Endothelial cell of umbilical vein (primary cell): Measurements from ENCODE around the gene BABAM2. TPM values are rescaled to one million over a fixed set of nuclear protein-coding genes. Genes with fewer than 3 reads are reported as not detected.

ENCODE experiments used
- BruUV-seq: library from RNA; stranded (reverse); fragments of 400-500 nt; replicated peaks from 2 replicates; lab custom pipeline; 2021; lab: Mats Ljungman, UMichigan
- CTCF ChIA-PET: fragments of 300-600, 350-600 bp; sonication (Branson Sonifier 250); formaldehyde crosslinking; loops from one replicate; lab custom pipeline; 2021; ENCODE audit warnings: antibody characterized with exemption, inconsistent platforms; lab: Charles Lee
- POLR2A ChIA-PET: fragments of 300-600, 350-600 bp; sonication (Branson Sonifier 250); formaldehyde crosslinking; loops from one replicate; lab custom pipeline; 2021; ENCODE audit warnings: antibody characterized with exemption, inconsistent platforms; lab: Charles Lee
- DNase-seq: peaks from one replicate; pipeline ENCODE4 v3.0.0-alpha.2; 2011; ENCODE audit warnings: low read depth, low spot score
- FAIRE-seq: peaks from 2 replicates; lab custom pipeline; 2011; peaks lifted over from hg19 to GRCh38; lab: Jason Lieb, UNC
- H2AFZ ChIP-seq: 2 replicates; pipeline ENCODE4 v1.6.0; 2012; ENCODE audit warnings: low read depth, low read length, control low read depth, inconsistent platforms
- H3K27ac ChIP-seq: 2 replicates; pipeline ENCODE4 v1.5.1; 2011; ENCODE audit warnings: low read depth, mild to moderate bottlenecking, control low read depth, low read length, moderate library complexity; ENCODE audit not compliant: insufficient read depth
- H3K27me3 ChIP-seq, 2 experiments: 2 replicates each; pipeline versions ENCODE4 v1.6.0 to v1.6.1; 2011; ENCODE audit warnings: low read length in 2 of 2, mixed read lengths in 1 of 2; ENCODE audit not compliant: control insufficient read depth in 2 of 2, insufficient read depth in 2 of 2
- H3K36me3 ChIP-seq, 2 experiments: 2 replicates in 1 of 2; 3 replicates in 1 of 2; pipeline ENCODE4 v1.5.1; 2011; ENCODE audit warnings: low read length in 2 of 2, mild to moderate bottlenecking in 1 of 2, moderate library complexity in 1 of 2; ENCODE audit not compliant: control insufficient read depth in 2 of 2, insufficient read depth in 2 of 2; ENCODE audit errors: extremely low read depth in 1 of 2
- H3K4me1 ChIP-seq: 3 replicates; pipeline ENCODE4 v1.5.1; 2011; ENCODE audit warnings: mild to moderate bottlenecking, low read length; ENCODE audit not compliant: control insufficient read depth, insufficient read depth; ENCODE audit errors: extremely low read depth
- H3K4me2 ChIP-seq: 2 replicates; pipeline ENCODE4 v1.6.1; 2011; ENCODE audit warnings: low read length, control low read depth, mixed read lengths; ENCODE audit not compliant: insufficient read depth
- H3K4me3 ChIP-seq, 3 experiments: fragments of 200-600 bp in 1 of 3; sonication (generic), shearing (Covaris generic) in 1 of 3; replicated peaks in 1 of 3; 2 replicates each; pipeline ENCODE4 v1.5.1; 2011 to 2016; ENCODE audit warnings: control low read depth in 3 of 3, low read length in 3 of 3, mild to moderate bottlenecking in 2 of 3, inconsistent platforms in 1 of 3, low read depth in 1 of 3, moderate library complexity in 1 of 3; ENCODE audit not compliant: insufficient read depth in 1 of 3
- H3K79me2 ChIP-seq: 2 replicates; pipeline ENCODE4 v1.6.0; 2012; ENCODE audit warnings: low read length, inconsistent platforms; ENCODE audit not compliant: control insufficient read depth, insufficient read depth
- H3K9ac ChIP-seq: replicated peaks from 2 replicates; pipeline ENCODE3; 2011; ENCODE audit warnings: low read length, control low read depth; ENCODE audit not compliant: insufficient read depth; ENCODE audit errors: extremely low read depth
- H3K9me1 ChIP-seq: replicated peaks from 3 replicates; pipeline ENCODE4 v1.6.0; 2011; ENCODE audit warnings: mild to moderate bottlenecking, low read length; ENCODE audit not compliant: control insufficient read depth, insufficient read depth; ENCODE audit errors: extremely low read depth
- H3K9me3 ChIP-seq: replicated peaks from 2 replicates; pipeline ENCODE4 v1.5.1; 2012; ENCODE audit warnings: low read length, inconsistent platforms; ENCODE audit not compliant: control insufficient read depth, insufficient read depth
- H4K20me1 ChIP-seq: replicated peaks from 2 replicates; pipeline ENCODE3; 2011; ENCODE audit warnings: mild to moderate bottlenecking, low read length; ENCODE audit not compliant: control insufficient read depth, insufficient read depth; ENCODE audit errors: extremely low read depth
- EZH2 ChIP-seq: IDR thresholded peaks from 2 replicates; pipeline ENCODE4 v1.6.1; 2012; ENCODE audit warnings: borderline replicate concordance, low read depth, mild to moderate bottlenecking, moderate library complexity, low read length, inconsistent platforms; ENCODE audit not compliant: severe bottlenecking
- JUN ChIP-seq: IDR thresholded peaks from 2 replicates; pipeline ENCODE4 v1.6.1; 2011; ENCODE audit warnings: borderline replicate concordance, low read depth; ENCODE audit not compliant: insufficient read length, insufficient read depth
- MYC ChIP-seq: IDR thresholded peaks from one replicate; pipeline ENCODE4 v1.6.1; 2011; ENCODE audit warnings: mild to moderate bottlenecking, low read depth, low read length
- POLR2AphosphoS5 ChIP-seq: IDR thresholded peaks from 2 replicates; pipeline ENCODE4 v1.6.1; 2012; ENCODE audit warnings: low read depth, mild to moderate bottlenecking, control low read depth, low read length, moderate library complexity; ENCODE audit not compliant: insufficient read depth
- dilution Hi-C: fragments of 300-500 bp; cut with MboI; formaldehyde crosslinking; loops from one replicate; pipeline ENCODE4 v1.15.0; 2019; ENCODE audit warnings: low sequenced_read_pairs; ENCODE audit not compliant: extremely low pct_ligation_motif_present
- intact Hi-C: fragments of 100-400 bp; cut with micrococcal nuclease; formaldehyde crosslinking; loops from one replicate; pipeline ENCODE4 v1.10.0; 2022
- polyA plus RNA-seq, 4 experiments: library from polyadenylated mRNA; depleted of rRNA in 3 of 4; stranded (reverse) in 3 of 4; unstranded in 1 of 4; fragments of >200 nt; gene quantifications; 2 replicates each; pipeline versions ENCODE4 v1.2.1 to v1.2.3, GENCODE V29; 2011 to 2012; ENCODE audit warnings: missing spikeins in 1 of 4
- total RNA-seq: library from RNA; stranded (reverse); gene quantifications from 2 replicates; pipeline ENCODE4 v1.2.3, GENCODE V29; 2021
- TF ChIP-seq, protein P1 (sequence below): IDR thresholded peaks from 2 replicates; pipeline ENCODE4 v1.6.1; 2011; ENCODE audit not compliant: insufficient read depth, insufficient read length
- TF ChIP-seq, protein P2 (sequence below), 2 donors: IDR thresholded peaks; 1 replicate in 1 of 2; 2 replicates in 1 of 2; pipeline ENCODE4 v1.5.1; 2011; ENCODE audit warnings: low read length in 2 of 2, mild to moderate bottlenecking in 2 of 2, moderate library complexity in 2 of 2, control low read depth in 1 of 2, inconsistent platforms in 1 of 2, low read depth in 1 of 2; ENCODE audit not compliant: insufficient read depth in 1 of 2; ENCODE audit errors: extremely low read depth in 1 of 2

Gene BABAM2
- total and polyA plus RNA-seq, 2 donors (not counting 3 experiments of a cell fraction or from before 2014, with no cell fraction given): 19.9 to 27.6 TPM

- ChIA-PET POLR2A (no interaction called here), CTCF (interaction anchor here (0.5 kb wide), 1 partner anchor 332 kb away, joined by 3 read pairs; no protein-coding TSS in a partner anchor)
- BruUV-seq: no TSS peak
- no peaks in the 10 kb centered on the region for H3K79me2 ChIP-seq
- dilution Hi-C loops: no loop called here
- H3K4me1 ChIP-seq: peaks cover 18% of the 10 kb centered on the region
- no peaks in the 10 kb centered on the region for H3K27me3 ChIP-seq
- DNase-seq: no peak
- FAIRE-seq: no peak
- intact Hi-C loops: no loop called here
- no peaks in the 10 kb centered on the region for H3K36me3 ChIP-seq
- no peak overlapping the region for H2AFZ ChIP-seq
- no peak overlapping the region for H3K9ac ChIP-seq
- no peak overlapping the region for H3K4me2 ChIP-seq
- H3K27ac ChIP-seq: no peak overlapping the region
- H3K4me3 ChIP-seq: no peak overlapping the region
- H4K20me1 ChIP-seq: no peaks in the 10 kb centered on the region
- no peaks in the 10 kb centered on the region for H3K9me1 ChIP-seq
- no peak for TF ChIP-seq JUN
- TF ChIP-seq, protein P1, sequence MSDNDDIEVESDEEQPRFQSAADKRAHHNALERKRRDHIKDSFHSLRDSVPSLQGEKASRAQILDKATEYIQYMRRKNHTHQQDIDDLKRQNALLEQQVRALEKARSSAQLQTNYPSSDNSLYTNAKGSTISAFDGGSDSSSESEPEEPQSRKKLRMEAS: no peak
- no peak for TF ChIP-seq MYC
- no peak for TF ChIP-seq POLR2AphosphoS5
- TF ChIP-seq, protein P2, sequence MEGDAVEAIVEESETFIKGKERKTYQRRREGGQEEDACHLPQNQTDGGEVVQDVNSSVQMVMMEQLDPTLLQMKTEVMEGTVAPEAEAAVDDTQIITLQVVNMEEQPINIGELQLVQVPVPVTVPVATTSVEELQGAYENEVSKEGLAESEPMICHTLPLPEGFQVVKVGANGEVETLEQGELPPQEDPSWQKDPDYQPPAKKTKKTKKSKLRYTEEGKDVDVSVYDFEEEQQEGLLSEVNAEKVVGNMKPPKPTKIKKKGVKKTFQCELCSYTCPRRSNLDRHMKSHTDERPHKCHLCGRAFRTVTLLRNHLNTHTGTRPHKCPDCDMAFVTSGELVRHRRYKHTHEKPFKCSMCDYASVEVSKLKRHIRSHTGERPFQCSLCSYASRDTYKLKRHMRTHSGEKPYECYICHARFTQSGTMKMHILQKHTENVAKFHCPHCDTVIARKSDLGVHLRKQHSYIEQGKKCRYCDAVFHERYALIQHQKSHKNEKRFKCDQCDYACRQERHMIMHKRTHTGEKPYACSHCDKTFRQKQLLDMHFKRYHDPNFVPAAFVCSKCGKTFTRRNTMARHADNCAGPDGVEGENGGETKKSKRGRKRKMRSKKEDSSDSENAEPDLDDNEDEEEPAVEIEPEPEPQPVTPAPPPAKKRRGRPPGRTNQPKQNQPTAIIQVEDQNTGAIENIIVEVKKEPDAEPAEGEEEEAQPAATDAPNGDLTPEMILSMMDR (IDR thresholded peaks at IDR 0.05; ENCODE audit: extremely low read depth in 1 of 2, insufficient read depth in 1 of 2, low read depth in 1 of 2, low read length in 2 of 2): no peak
- no peaks in the 10 kb centered on the region for H3K9me3 ChIP-seq
Observed at GRCh38 chr2:28346587-28346986, 456.1 kb downstream of the BABAM2 start.

DNA sequence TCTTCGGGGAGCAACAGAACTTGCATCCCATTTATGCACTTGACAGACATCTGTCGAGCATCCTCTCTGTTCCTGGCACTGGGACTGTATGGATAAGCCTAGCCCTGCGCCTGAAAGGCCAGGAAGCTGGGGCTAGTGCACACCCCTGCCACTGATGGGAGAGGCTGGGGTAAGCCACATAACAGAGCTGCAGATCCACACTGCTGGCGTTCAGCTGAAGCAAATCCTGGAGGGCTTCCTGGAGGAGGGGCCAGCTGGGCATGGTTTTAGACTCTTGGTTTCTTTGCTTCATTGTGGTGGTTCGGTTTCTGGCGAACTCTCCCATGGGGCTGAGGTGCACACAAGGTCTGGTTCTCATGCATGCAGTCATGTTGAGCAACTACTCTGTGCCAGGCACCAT is 456.7 kb downstream of the BABAM2 start:
- intact Hi-C loops (no loop called here), dilution Hi-C loops (no loop called here)
- Histone ChIP-seq H3K79me2 (no peaks in the 10 kb centered on the region), H3K36me3 (no peaks in the 10 kb centered on the region), H2AFZ (no peak overlapping the region), H3K4me1 (peaks cover 14% of the 10 kb centered on the region), H3K4me2 (no peak overlapping the region), H4K20me1 (no peaks in the 10 kb centered on the region), H3K9me3 (no peaks in the 10 kb centered on the region), H3K27me3 (no peaks in the 10 kb centered on the region), H3K4me3 (no peak overlapping the region), H3K9ac (no peak overlapping the region), H3K27ac (no peak overlapping the region), H3K9me1 (no peaks in the 10 kb centered on the region)
- ChIA-PET POLR2A (no interaction called here), CTCF (interaction anchor here (0.5 kb wide), 1 partner anchor 333 kb away, joined by 3 read pairs; no protein-coding TSS in a partner anchor)
- FAIRE-seq (no peak), DNase-seq (no peak)
- no peak for TF ChIP-seq EZH2
- TF ChIP-seq POLR2AphosphoS5: no peak
- BruUV-seq: no TSS peak
